Body of pancreas (tissue), 4 donors: ENCODE data around the gene SLC5A10. TPM values are rescaled to one million over a fixed set of nuclear protein-coding genes. Genes with fewer than 3 reads are reported as not detected.

Experiments
- ATAC-seq: fragments of 150-250 bp; one replicate; pipeline ENCODE4 v1.9.1; 2016
- DNase-seq, 4 donors: peaks; one replicate each; pipeline ENCODE4 v3.0.0-alpha.2; 2019
- H3K27ac ChIP-seq, 4 donors: fragments of 200-600 bp; sonication (generic); 1 replicate in 3 of 4; 2 replicates in 1 of 4; pipeline versions ENCODE4 v1.5.1 to v1.6.1; 2016 to 2019; ENCODE audit warnings: mild to moderate bottlenecking in 1 of 4, mixed read lengths in 1 of 4, moderate library complexity in 1 of 4
- H3K27me3 ChIP-seq, 2 donors: fragments of 200-600 bp; sonication (generic); one replicate each; pipeline ENCODE4 v1.6.0; 2016; ENCODE audit warnings: mild to moderate bottlenecking in 1 of 2
- H3K36me3 ChIP-seq, 2 donors: fragments of 200-600 bp; sonication (generic); replicated peaks in 1 of 2; 2 replicates each; pipeline ENCODE4 v1.5.1; 2016; ENCODE audit warnings: low read depth in 2 of 2; ENCODE audit not compliant: insufficient read depth in 1 of 2
- H3K4me1 ChIP-seq: fragments of 200-600 bp; sonication (generic); one replicate; pipeline ENCODE4 v1.6.0; 2016
- H3K4me3 ChIP-seq, 2 donors: fragments of 200-600 bp; sonication (generic); 1 replicate in 1 of 2; 2 replicates in 1 of 2; pipeline ENCODE4 v1.5.1; 2016 to 2019
- H3K9me3 ChIP-seq, 3 donors: fragments of 200-600 bp; sonication (generic); 1 replicate in 2 of 3; 2 replicates in 1 of 3; pipeline ENCODE4 v1.5.1; 2016
- CTCF ChIP-seq, 7 experiments: fragments of 450-650 bp in 4 of 7; fragments of 200-600 bp in 3 of 7; sonication (generic) in 3 of 7; IDR thresholded peaks; one replicate each; pipeline ENCODE4 v1.5.1; 2016 to 2019; ENCODE audit warnings: antibody characterized with exemption in 7 of 7
- POLR2A ChIP-seq, 3 donors: fragments of 450-650 bp; IDR thresholded peaks; one replicate each; pipeline ENCODE4 v1.6.1; 2016; ENCODE audit warnings: antibody characterized with exemption in 3 of 3, mild to moderate bottlenecking in 2 of 3
- WGBS, 2 donors: methylation state at CpG; one replicate each; pipeline ENCODE4 v1.1.5; 2017; 5-methylcytosine and 5-hydroxymethylcytosine counted together
- intact Hi-C: fragments of 100-400 bp; cut with DNase I; formaldehyde crosslinking; loops from one replicate; pipeline ENCODE4 v1.15.1; 2023
- total RNA-seq, 2 donors: library from RNA; depleted of rRNA; stranded (reverse); fragments of >200 nt; gene quantifications; one replicate each; pipeline ENCODE4 v1.1.0, GENCODE V29; 2016

The SLC5A10 gene
- total RNA-seq, 2 donors from 2014 or later: not detected

DNA sequence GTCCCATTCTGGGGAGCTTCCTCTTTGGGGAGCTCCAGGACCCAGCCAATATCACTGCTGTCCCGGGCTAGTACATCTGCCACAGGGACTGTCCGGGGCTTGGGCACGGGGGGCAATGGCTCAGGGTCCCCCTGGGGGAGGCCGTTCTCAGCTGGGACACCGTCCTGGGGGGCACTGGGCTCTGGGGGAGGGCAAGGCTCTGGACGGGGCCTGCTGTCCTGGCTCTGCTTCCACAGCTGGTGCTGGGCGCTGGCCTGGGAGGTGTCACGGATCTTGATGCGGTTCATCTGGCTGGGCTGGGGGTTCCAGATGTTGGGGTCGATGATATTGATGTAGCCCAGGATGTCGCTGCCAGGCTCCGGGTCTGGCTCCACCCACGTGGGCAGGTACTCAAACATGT, 26.1 kb downstream of the SLC5A10 start:
- intact Hi-C loops: no loop called here
- no peak for TF ChIP-seq POLR2A (IDR thresholded peaks at IDR 0.05)
- TF ChIP-seq CTCF (IDR thresholded peaks at IDR 0.05): no peak

DNA sequence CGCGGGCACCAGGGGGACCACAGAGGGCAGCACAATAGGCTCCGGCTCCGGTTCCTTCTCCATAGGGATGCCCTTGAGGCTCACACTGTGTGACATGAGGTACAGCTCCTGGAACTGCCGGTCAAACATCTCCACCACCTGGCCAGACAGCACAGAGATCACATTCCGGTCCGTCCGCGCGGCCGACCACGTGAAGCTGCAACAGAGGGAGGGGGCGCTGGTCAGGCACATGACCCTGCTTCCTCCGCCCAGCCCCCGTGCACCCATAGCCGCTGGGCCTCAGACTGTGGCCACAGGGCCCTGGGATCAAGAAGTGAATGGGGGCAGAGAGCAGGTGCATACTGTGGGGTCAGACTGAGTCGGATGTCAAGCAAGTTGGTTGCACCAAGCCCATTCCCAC, 26.7 kb downstream of the SLC5A10 start:
- no peak for DNase-seq
- Histone ChIP-seq H3K9me3 (no peaks in the 10 kb centered on the region), H3K27me3 (no peaks in the 10 kb centered on the region), H3K4me3 (no peak overlapping the region), H3K4me1 (peaks cover 26% of the 10 kb centered on the region), H3K36me3 (peaks cover 0 to 9% of the 10 kb centered on the region in 2 donors), H3K27ac (no peak overlapping the region)
- TF ChIP-seq CTCF (IDR thresholded peaks at IDR 0.05) (no peak), POLR2A (IDR thresholded peaks at IDR 0.05) (no peak)
- intact Hi-C loops: no loop called here
- no peak for ATAC-seq
- 90 to 95% methylated on average over 2 to 17 of the region's 17 CpGs for WGBS, 2 donors

More for the DNA sequence above, 26.1 kb downstream of the SLC5A10 start:
- Histone ChIP-seq H3K36me3 (peaks cover 0 to 9% of the 10 kb centered on the region in 2 donors), H3K4me3 (no peak overlapping the region), H3K9me3 (no peaks in the 10 kb centered on the region), H3K4me1 (peaks cover 26% of the 10 kb centered on the region), H3K27ac (no peak overlapping the region), H3K27me3 (no peaks in the 10 kb centered on the region)
- DNase-seq (no peak), ATAC-seq (no peak)
- WGBS, 2 donors: 97% methylated on average over 6 of the region's 13 CpGs; no CpG with 5 or more reads in 1 of the 2 donors

- WGBS, 2 donors: 73 to 74% methylated on average over 11 to 13 of the region's 13 CpGs
- H3K9me3 ChIP-seq: no peaks in the 10 kb centered on the region
- H3K27me3 ChIP-seq: no peaks in the 10 kb centered on the region
- ATAC-seq (no peak), DNase-seq (no peak)
- intact Hi-C loops: no loop called here
- TF ChIP-seq POLR2A (IDR thresholded peaks at IDR 0.05) (no peak), CTCF (IDR thresholded peaks at IDR 0.05) (no peak)
- H3K4me3 ChIP-seq: no peak overlapping the region
- peak overlapping the region; percentile 55 to 83 (median 80) for H3K27ac ChIP-seq
- peaks cover 28% of the 10 kb centered on the region for H3K4me1 ChIP-seq
- H3K36me3 ChIP-seq: peaks cover 0 to 9% of the 10 kb centered on the region in 2 donors
These were observed 28.8 kb downstream of the SLC5A10 start for GRCh38 chr17:18980682-18981334.

DNA sequence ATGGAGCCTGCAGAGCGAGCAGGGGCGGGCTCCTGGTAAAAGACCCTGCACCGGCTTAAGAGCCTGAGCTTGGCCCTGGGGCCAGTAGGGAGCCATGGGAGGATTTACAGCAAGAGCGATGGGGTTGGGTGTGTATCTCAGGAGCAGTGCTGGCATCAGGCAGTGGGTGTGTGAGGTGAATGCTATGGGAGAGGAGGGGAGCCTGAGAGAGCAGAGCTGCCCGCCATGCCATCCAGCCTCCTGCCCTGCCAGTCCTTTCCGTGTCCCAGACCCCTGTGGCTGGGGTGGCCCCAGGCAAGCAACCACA, 29.3 kb downstream of the SLC5A10 start:
- H3K4me3 ChIP-seq: no peak overlapping the region

More for the DNA sequence above, 29.3 kb downstream of the SLC5A10 start:
- no peaks in the 10 kb centered on the region for H3K27me3 ChIP-seq
- H3K36me3 ChIP-seq: peaks cover 0 to 9% of the 10 kb centered on the region in 2 donors
- intact Hi-C loops: no loop called here
- TF ChIP-seq POLR2A (IDR thresholded peaks at IDR 0.05): no peak
- TF ChIP-seq CTCF (IDR thresholded peaks at IDR 0.05): no peak
- peaks cover 33% of the 10 kb centered on the region for H3K4me1 ChIP-seq
- 64 to 74% methylated on average over 6 of the region's 6 CpGs for WGBS, 2 donors
- peak overlapping the region; percentile 55 to 83 (median 80) for H3K27ac ChIP-seq
- ATAC-seq (no peak), DNase-seq (no peak)
- H3K9me3 ChIP-seq: no peaks in the 10 kb centered on the region
